HG03135 (cell line): ENCODE measurements around the gene DSCAM.
"Not testable (repeated sequence)": the region's sequence is repeated elsewhere in the genome, so short reads cannot be mapped to it uniquely, and the experiment has no call there.

Experiments
- ATAC-seq: cut with Tn5 transposase; IDR thresholded peaks from one replicate; pipeline ENCODE4 v1.9.1; 2021; ENCODE audit warnings: mild to moderate bottlenecking, moderate library complexity; ENCODE audit not compliant: unreplicated experiment

Gene DSCAM

DNA sequence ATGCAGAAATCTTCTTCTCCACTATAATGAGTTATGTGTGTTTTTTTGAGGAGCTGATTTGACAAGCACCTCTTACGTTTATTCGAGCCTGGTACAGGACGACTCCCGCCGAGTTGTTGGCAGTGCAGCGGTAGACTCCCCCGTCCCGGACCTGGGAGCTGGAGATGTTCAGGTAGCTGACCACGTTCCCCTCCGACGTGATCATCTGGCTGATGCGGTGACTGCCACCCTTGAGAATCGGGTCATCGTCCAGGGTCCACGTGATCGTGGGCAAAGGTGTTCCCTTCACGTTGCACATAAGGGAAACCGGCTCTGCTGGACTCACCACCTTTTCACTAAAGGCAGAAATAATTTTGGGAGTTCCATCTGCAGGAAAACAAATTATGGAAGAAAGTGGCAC is 507.9 kb downstream of the DSCAM start:
- no peak for ATAC-seq

DNA sequence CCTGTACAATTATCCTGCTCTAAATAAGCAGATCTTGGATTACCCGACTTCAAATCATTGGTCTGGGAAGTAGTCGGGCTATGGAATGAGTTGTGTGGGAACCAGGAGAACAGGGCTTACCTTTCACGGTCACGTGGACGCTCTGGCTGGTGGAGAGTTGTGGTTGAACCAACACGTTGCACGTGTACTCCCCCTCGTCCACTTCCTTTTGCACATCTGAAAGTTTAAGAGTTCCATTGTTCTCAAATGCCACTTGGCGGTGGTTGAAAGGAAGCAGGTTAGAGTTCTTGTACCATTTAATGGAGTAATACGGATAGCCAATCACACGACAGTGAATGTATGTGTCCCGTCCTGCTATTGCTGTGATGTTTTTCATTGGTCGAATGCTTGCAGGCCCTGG is 509.0 kb downstream of the DSCAM start:
- ATAC-seq = no peak

DNA sequence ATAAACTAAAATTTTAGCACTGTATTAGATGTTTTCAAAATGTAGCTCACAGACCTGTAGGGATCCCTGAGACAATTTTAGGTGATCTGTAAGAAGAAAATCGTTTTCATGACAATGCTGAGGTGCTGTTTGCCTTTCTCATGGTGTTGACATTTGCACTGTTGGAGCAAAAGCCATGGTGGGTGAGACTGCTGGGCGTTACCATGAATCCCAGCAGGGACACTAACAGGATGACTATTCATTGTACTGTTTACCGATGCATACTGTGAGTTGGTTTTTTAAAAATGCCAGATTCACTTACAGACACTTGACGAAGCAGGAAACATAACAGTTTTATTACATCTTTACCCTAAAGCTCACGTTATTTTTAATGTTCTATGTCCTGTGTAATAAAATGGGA is 511.3 kb downstream of the DSCAM start:
- no peak for ATAC-seq

DNA sequence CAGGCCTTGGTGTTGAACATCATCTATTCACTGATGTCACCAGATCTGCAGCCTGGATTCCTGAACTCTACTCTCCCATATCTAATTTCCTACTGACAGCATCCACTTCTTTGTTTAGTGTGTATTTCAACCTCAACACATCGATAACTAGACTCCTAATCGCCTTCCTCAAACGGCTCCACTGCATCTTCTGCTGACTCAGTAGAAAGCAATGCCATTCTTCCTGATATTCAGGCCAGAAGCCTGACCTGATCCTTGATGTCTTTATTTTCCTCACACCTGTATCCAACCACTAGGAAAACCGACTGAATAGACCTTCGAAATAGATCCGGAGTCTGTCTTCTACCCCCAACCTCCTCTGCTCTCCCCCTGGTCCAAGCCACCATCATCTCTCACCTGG is 512.8 kb downstream of the DSCAM start:
- no peak for ATAC-seq

DNA sequence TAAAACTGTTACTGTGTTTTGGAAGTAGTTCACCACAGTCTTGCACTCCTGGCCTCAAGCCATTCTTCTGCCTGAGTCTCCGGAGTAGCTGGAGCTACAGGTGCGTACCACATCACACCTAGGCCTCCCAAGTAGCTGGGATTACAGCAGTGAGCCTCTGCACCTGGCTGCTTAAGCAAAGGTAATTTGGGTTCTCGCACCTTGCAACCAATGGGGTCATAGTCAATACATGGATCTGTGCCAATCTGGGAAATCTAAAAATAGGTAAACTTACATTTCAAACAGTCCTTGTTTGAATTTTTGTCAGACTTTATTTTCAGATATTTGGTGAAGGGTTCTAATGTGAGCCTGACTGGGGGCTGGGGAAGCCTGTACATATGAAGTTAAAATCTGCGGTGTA is 513.2 kb downstream of the DSCAM start:
- no peak for ATAC-seq

DNA sequence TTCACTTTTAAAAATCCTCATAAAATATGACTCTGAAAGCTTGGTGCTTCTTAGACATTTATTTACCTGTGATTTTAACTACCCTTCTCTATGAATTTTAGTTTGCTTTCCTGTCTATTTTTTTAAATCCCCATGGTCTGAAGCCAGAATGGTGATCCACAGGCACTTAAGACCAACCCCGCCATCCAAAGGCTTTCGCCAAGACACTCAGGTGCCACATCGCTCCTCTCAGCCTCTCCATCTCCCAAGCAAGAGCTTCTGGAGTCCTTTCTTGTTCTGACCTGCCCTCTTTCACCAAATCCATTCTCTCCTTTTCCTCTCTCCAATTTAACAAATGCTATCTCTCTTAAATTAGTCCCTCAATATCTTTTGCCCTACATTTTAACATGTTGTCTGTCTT is 515.2 kb downstream of the DSCAM start:
- no peak for ATAC-seq

DNA sequence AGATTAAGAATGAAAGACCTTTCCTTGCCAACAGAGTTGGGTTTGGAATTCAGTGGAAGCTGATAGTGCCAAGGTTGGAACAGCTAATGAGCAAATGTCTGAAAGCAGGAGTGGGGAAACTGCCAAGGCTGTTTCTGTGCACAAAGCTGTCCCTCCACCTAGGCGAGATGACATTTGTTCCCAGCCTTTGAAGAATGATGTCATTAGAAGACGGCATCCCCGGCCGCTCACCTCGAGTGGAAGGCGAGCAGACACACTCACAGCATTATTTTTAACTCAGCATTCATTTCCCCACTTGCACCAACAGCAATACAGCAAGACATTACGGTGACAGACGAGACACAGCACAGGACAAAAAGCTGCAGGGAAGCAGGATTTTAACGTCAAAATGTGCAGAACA is 515.8 kb downstream of the DSCAM start:
- no peak for ATAC-seq

DNA sequence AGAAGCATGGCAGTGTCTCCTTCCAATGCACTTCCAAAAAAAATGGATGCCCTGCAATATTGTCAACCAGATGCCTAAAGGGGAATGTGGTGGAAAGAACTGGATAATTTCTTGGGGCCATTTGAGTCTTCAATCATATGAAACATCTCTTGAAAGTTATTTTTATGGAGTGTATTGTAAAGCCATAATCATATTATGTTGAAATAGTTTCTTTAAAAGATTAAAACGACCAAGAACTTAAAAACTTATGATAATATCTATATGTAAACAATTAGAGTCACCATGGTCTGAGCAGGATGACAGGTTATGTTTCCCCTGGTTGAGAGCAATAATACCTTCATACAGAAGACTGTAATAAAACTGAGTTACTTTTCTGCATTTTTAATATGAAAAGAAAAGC is 522.6 kb downstream of the DSCAM start:
- ATAC-seq = no peak

DNA sequence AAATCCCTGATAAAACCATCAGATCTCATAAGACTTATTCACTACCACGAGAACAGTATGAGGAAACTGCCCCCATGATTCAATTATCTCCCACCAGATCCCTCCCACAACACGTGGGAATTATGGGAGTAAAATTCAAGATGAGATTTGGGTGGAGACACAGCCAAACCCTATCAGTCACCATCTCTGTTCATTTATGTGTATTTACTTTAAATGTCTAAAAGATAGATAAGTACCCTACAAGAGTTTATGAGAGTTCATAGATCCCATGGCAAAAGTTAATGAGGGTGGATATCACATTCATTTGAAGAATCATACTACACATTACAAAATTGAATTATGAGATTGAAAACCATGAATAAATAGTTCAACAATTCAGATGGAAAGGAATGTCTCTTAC is 526.2 kb downstream of the DSCAM start:
- not testable (repeated sequence) for ATAC-seq

DNA sequence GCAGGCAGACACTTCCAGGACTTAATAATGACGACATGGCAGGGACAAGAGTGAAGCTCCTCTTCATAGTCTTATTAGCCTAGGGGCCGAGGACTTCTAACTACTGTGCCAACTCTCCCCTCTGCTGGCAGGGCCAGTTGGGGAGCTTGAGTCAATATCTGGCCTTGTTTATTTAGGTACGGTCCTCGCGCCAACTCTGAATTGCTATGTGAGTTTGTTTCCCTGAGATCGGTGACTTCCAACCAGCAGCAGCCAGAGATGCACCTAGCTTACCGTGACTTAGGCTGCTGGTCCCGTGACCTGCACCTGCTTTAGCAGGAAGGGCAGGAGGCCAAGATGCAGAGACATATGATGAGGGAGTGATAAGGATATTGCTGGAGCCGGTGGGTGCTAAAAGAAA is 528.6 kb downstream of the DSCAM start:
- ATAC-seq = no peak

DNA sequence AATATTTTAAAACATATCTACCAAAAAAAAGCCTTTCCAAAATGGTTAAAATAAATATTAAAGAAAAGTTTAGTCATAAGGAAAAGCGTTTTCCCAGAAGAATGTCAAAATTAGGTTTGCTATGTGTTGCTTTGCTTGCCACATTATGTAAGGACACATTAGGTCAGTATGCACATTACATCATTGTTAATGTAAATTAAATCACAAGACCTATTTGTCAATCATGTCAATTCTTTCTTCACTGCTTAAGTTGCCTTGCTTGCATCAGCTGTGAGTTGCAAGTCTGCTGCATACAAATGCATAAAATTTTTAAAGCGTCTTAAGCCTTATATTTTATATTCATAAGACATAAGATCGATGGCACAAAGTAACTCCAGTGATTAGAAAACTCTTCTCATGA is 530.9 kb downstream of the DSCAM start:
- ATAC-seq = no peak

DNA sequence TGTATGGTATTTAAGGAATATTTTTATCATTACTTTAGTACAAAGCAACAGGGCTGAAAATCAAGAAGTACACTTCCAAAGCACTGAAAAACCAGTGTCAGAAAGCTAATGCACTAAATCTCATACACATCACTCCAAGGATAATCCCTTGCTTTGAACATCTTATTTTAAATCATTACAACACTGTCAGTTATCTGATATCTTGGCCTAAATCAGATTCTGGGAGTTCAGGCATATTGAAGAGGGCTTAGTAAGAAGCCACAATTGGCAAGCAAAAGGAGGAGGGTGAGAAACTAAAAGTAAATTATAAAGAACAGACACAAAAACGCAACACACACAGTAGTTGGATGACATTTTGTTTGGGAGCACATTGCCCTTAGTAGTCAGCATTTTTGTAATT is 531.3 kb downstream of the DSCAM start:
- no peak for ATAC-seq

DNA sequence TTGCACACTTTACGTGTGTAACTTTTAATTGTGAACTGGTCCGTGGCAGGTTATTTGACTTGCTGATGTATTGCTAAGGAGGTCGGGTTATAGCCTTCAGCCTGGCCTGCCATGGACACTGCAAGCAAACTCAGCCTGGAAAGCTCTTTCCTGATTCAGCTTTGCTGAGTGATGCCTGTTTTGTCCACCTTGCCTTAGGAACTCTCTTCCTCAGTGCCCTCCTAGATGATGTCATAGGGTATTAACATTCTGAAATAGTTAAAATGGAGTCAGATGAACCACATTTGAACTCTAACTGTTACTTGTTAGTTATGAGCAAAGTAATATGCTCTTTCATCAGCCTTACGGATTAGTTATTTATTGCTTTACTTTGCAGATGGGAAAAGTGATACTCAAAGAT is 533.7 kb downstream of the DSCAM start:
- no peak for ATAC-seq

DNA sequence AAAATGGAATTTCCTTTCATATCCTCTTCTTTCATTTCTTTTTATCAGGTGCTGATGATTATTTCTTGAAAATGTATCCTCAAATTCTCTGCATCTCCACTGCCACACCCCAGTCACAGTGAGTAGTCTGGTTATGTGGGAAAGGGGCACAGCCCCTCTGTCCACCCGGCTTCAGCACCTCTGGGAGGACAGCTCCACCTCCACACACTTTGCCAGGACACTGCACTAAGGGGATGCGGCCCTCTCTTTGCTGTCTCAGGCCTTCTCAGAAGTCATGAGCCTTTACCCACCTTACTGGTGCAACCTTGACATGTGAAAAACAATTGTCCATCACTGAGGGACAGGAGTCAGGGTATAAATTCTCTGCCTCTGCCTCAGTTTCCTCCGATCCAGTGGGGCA is 546.7 kb downstream of the DSCAM start:
- ATAC-seq = no peak

DNA sequence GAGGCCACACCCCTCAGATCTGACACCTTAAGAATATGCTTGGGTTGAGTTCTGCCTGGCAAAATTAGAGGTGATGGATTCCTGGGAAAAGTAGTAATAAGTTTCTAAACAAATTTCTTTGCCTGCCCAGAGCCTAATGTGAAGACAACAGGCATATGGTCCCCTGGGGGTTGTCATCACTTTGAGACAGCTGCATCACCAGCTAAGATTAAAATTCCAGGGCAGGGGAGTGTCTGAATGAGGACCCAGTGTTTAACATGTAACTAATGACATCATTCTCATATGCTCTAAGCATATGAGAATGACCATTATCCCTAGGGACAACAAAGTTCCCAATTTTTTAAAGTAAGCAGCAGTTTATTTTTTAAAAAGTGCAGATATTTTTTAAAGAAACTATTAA is 547.5 kb downstream of the DSCAM start:
- no peak for ATAC-seq

DNA sequence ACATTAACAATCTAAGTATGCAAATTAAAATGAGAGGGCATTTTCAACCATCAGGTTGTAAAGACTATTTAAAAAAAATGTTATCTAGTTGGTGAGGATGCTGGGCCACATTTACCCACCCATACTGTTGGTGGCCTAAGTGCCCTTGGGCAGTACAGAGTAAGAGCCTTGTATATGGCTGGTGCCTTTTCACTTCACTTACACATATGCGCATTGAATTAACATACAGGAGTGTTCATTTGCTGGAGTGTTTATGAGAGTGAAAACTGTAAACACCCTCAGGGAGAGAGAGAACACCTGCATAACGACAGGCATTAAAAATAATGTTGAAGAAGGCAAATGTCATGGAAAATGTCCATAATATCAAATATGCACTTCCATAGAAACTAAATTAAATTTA is 552.6 kb downstream of the DSCAM start:
- ATAC-seq = no peak

DNA sequence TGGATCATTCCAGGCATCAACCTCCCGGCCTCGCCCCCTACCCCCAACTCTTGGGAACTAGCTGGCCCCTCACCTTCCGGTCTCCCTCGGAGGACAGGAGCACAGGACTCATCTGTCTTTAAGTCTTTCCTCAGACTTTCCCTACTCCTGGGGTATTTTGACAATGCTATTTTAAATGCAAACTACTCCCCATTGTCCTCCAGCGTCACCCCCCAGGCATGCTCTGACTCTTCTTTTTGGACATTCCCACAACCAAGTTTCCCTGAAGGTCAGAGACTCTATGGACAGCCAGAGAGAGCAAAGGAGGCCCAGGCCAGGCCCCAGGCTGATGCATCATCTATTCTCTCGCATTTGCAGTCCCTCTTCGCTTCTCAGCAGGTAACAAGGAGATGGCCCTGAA is 555.4 kb downstream of the DSCAM start:
- no peak for ATAC-seq

DNA sequence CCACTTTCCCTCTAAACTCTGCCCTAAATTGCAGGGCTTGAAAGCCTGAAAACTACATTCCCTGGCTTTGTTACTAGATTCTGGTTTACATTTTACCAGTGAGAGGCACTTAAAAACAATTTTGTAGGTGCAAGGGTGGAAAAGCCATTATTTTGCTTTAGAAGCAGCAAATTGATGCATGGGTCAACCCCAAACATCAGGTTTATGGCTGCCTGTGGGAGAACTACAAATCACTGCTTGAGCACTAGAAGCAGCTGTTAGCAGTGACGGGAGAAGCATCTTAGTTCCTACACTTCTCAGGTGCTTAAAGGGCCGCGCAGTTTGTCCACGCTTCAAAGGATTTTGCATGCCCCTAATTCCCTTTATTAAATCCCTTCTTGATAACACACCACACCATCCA is 562.5 kb downstream of the DSCAM start:
- ATAC-seq = no peak

DNA sequence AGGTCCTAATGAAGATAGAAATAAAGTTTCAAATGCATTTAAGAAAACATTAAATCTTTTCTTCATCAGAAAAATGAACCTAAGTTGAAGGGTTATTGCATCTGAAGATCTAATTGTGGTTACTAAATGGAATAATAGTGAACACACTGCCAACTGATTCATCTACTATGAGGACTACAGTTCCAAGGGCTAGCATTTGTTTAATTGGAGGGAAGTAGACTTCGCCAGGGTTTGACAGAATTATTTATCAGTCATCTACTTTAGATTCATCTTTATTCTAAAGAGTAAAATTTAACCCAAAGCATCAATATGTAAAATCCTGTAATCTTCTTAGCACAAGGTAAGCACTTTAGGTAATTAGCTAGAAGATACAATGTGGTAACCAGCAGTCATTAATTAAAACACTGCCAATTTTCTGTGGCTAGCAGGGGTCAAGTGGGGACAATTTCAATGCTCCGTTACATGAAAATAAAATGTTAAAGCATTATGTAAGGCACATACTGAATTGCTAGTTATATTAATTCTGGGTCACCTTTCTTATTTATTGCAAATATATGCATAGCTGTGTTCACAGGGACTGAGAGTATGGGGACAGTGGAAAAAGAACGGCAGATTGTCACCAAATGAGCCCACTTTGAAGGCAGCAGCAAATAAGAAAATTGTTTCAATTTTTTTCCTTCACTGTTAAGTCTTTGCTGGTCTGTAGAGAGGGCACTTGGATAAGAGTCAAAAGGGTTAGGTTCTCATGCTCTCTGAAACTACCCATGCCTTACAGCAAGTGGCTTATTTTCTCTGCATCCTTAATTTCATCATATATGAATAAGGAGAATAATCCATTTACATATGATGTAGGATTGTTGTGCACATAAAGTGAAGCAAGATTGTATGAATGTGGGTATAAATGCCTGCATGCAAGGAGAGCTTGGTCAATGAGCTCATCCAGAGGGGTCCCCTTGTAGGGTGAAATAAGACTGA is 563.8 kb downstream of the DSCAM start:
- ATAC-seq = no peak

DNA sequence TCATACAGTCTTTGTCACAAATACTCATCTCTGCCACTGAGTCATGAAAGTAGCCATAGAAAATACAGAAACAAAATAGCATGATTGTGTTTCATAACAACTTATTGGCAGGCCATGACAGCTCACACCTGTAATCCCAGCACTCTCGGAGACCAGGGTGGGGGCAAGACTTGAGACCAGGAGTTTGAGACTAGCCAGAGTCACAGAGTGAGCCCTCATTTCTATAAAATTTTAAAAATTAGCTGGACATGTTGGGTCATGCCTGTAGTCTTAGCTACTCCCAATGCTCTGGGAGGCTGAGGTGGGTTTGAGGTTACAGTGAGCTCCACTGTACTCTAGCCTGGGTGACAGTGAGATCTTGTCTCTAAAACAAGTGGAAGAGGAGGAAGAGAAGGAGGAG is 568.6 kb downstream of the DSCAM start:
- no peak for ATAC-seq

DNA sequence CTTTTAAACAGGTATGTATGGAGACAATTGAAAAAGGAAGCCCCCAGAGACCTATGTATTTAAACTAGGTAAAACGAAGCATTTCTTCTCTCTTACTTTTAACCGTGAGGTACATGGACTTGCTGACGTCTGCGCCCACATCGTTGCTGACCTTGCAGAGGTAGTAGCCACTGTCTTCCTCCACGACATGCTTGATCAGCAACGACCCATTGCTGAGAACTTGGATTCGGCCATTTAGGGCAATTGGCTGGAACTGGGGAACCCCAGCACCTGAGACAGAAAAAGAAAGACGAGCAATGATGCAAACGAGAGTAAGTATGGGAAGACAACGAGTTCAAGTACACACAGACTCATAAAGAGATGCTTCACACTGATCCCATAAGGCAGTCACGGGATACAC is 571.0 kb downstream of the DSCAM start:
- ATAC-seq = no peak

DNA sequence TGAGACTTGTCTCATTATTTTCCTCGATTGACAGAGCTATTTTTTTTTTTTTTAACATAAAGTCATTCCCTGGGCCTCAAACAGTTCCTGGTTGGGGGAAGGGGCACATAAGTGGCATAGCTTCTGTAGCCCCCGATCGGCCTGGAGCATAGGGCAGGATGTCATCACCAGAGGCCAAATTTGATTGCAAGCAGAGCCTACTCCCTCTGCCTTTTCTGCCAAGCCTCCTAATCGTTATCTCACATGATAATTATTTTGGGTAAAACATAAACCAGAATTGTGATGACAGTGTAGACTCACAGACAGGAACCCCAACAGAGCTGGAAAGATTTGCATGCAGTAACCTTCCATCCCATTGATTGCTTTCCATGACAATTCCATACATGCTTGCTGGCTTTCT is 574.9 kb downstream of the DSCAM start:
- no peak for ATAC-seq

DNA sequence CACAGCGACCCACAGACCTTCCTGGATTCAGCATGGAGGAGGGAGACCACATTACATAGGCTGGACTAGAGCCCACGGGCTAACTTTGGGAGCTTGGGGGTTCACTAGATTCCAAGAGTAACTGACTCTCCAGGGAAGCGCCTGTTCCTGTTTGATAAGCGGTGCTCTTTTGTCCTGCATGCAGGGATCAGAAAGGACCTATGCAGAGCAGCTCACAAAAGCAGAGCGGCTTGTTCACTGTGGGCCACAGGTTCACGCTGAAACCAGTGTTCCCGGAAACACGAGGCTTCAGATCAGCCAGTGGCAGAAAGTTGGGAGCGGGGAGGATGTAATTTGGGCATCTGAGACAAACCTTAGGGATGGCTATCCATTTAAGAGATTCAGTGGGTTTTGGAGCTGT is 575.8 kb downstream of the DSCAM start:
- no peak for ATAC-seq
